ENCODE data around the gene SEMA3D.

The SEMA3D gene

GRCh38 chr7:85074016-85074415 is 112.8 kb downstream of the SEMA3D start:
- no peak for DNase-seq

GRCh38 chr7:85070967-85071628 is 115.8 kb downstream of the SEMA3D start:
- no peak for DNase-seq

GRCh38 chr7:85068799-85069198 is 118.1 kb downstream of the SEMA3D start:
- no peak for DNase-seq

GRCh38 chr7:85067371-85067770 is 119.5 kb downstream of the SEMA3D start:
- no peak for DNase-seq

- DNase-seq: no peak
Observed at GRCh38 chr7:85065888-85066485, 120.9 kb downstream of the SEMA3D start.

GRCh38 chr7:85065306-85065705 is 121.5 kb downstream of the SEMA3D start:
- peak; percentile 55 for DNase-seq

GRCh38 chr7:85062651-85063050 is 124.2 kb downstream of the SEMA3D start:
- no peak for DNase-seq

DNA sequence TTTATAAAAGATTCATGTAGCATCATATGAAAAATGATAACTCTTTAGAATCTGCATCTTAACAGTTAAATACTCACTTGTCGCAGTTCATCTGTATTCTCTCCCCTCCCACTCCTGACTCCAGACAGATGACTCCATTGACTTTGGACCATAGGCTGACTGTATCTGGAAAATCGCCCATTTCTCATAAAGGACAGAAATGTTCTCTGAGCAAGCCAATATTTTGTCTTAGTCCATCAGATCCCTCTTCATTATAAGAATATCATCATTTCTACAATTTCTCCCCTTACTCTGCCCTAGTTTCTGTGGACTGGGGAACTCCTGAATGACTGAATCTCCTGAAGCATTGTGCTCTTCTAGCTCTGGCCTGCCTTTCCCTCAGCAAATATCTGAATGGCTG is 125.4 kb downstream of the SEMA3D start:
- no peak for DNase-seq

DNA sequence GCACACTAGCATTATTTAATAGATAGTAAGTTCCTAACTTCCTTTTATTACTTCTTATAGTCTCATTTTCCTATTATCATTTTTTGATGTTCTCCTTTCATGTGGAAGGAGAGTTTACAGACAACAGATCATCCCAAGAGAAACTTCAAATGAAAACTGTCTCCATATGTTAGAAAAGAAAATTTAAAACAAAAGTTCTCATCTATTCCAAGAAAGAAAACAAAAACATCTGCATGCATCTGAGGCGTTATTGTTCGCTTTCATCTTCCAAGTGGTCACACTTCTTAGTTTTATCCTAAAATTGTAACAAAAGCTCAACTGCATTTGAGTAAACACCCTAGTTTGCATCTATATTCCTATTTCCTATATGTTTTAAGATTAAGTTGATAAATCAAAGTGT is 126.2 kb downstream of the SEMA3D start:
- DNase-seq: no peak

DNA sequence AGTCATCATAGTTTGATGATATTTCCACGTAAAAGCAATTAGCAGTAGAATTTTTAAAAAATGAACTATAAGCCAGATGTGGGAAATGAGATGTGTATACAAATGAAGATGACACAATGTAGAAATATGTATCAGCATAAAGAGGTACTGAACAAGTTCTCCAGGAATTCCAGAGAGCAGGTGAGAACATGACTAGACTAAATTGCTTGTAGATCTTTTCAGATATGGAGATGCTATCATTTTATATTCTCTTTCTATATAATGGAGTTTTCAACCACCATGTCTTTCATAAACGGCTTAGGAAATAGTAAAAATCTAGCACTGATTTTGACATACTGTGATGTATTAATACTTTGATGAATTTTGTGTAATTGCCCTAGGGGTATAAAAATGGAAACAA is 130.9 kb downstream of the SEMA3D start:
- DNase-seq: no peak

DNA sequence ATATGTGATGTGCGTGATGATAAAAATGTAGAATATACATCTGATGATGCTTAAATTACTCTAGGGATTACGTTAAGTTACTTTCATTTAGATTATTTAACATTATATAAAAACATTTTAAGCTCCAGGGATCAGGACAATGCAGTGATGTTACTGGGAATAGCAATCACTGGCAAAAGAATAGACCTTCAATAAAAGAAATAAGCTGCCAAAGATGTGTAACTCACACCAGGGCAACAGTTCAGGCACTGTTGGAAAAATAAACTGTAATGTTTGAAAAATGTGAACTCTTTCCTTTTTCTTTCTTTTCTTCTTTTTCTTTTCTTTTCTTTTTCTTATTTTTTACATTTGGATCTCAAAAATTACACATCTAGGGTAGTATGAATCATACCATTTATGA is 131.7 kb downstream of the SEMA3D start:
- no peak for DNase-seq

GRCh38 chr7:85054306-85054705 is 132.6 kb downstream of the SEMA3D start:
- no peak for DNase-seq

DNA sequence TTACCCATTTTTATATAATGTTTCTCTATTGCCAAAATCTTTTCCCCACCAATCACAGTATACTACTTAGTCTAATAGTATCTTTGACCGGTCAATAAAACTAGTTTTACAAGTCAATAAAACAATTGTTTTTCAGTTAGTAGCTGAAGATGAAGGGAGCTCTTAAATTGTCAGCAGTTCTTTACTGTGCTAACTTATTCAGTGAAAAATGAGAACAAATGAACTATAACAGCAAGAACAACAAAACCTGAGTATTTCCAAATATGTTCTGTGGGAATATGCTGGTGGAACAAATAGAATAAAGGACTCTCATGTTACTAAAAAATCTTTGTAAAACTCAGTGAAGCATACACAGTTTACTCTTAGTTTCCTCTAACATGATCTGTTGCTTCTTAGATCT is 134.0 kb downstream of the SEMA3D start:
- DNase-seq: no peak

- no peak for DNase-seq
Observed at GRCh38 chr7:85052056-85052737, 134.7 kb downstream of the SEMA3D start.

GRCh38 chr7:85046534-85046933 is 140.3 kb downstream of the SEMA3D start:
- no peak for DNase-seq

DNA sequence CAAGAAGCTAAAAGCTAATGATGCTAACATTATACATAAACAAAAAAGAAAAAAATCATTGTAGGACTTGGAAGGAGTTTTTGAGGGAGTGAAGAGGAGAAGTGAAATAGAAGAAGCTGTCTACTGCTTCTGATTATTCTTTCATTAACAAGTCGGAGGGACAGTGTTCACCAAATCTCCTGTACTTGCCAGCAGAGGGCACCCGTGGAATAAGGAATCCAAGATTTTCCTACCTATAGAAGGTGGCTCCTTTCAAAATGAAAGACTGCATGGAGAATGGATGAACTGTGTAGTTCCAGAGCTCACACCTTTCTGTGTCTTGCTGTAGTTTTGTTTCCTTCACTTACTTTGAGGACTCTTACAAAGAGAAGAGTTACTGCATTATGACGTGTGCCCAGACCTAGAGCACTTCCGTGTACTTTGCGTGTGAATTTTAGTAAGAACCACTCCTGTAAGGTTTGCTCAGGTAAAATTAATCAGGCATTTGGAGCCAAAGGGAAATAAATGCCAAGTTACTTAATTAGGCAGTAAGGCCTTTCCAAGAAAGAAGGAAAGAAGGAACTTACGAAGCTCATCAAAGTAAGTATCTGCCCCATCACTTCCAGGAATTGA is 145.1 kb downstream of the SEMA3D start:
- peak; percentile 69 for DNase-seq

DNA sequence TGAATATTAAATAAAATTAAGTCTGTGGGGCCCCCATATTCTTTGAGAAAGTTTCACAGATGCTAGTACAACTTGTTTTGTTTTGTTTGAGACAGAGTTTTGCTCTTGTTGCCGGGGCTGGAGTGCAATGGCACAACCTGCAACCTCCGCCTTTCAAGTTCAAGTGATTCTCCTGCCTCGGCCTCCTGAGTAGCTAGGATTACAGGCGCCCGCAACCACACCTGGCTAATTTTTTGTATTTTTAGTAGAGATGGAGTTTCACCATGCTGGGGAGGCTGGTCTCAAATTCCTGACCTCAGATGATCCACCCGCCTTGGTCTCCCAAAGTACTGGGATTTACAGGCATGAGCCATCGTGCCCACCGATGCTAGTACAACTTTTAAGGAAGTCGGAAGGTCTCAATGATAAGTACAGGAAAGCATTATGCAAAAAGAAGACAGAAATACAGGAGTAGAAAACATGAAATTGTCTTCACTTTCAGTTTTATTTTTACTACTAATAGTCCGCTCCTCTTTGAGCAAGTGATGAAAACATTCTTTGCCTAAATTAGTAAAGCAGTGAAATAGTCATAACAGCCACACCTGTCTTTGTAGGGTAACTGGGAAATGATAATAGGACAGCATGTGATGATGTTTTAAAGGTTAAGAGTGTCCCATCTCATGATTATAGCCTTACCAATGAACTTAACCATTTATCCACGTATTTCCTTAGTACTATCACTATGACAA is 147.5 kb downstream of the SEMA3D start:
- no peak for DNase-seq

- DNase-seq: no peak
Observed at GRCh38 chr7:85038466-85038865, 148.4 kb downstream of the SEMA3D start.

DNA sequence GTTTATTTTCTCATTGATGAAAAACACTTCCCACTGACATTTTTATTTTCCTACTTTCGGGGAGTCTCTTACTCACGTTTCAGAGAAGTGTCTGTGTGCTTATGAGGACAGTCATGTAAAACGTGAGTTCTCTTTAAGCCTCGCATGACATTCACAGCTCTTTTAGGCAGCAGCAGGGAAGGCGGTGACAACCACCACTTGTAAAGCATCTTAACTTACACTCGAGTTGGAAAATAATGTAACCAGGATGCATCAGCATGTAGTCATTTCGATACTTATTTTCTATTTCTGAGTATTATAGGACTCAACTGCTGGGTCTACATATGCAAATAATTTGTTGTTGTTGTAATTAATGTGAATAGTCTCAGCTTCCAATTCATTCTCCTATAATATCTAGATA is 153.6 kb downstream of the SEMA3D start:
- DNase-seq: no peak

- no peak for DNase-seq
Observed at GRCh38 chr7:85031475-85031874, 155.4 kb downstream of the SEMA3D start.

DNA sequence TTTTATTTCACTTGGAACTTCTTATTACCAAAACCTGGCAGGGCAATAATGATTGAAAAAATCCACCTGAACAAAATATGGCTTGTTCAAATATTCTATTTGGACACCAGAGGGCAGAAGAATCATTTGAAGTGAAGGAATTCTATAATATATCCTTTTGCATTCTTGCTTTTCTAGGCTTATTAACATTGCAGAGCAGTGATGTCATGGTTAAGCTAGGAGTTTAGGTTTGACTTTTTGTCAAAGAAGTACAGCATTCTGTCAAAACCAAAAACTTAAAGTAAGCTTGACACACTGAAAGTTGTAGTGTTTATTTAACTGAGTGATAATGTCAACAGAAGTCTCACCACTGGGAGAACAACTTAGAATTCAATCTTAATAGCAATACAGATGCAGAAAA is 156.0 kb downstream of the SEMA3D start:
- DNase-seq: no peak

DNA sequence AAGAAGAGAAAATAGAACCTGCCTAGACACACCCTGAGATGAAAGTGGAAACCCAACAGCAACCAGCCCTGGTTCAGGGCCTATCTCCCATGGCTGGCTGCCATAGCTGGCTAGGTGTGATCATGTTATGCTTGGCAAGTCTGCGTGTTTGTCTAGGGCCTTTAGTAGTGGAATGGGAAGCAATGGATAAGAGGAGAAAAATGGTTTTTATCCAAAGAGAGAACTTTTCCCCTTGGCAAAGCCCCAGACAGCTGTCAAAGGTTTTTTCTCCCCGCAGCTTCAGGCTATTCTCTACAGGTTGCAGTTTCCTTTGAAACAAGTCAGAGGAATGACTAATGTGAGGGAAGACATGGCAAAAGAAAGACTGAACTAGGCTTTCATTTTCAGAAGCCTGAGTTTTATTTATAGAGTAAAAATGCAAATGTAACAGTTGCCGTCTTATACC is 161.5 kb downstream of the SEMA3D start:
- DNase-seq: no peak

DNA sequence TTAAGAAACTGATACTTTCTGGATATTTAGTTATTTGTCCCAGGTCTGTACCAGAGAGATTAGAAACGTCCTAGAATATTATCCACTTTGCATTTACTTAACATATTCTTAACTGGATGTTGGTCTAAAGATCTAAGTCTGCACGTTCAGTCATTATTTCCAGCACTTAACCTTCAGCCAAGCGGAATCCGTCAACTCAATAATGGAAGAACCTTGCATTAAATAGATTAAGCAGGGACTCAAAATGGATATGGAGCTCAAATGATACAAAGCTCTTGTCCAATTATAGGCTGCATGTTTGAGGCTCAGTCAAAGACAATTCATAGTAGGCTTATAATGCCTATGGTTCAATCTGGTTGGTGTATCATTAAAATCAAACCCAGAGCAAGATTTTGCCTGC is 162.9 kb downstream of the SEMA3D start:
- DNase-seq: no peak
